Activated CD8-positive, alpha-beta T cell treated with anti-CD3 and anti-CD28 coated beads, Interleukin-2, amount 10 ng/mL, durations not matched to agents 7 days and 5 days (primary cell): ENCODE measurements around the gene BRD7. TPM values are rescaled to one million over a fixed set of nuclear protein-coding genes. Genes with fewer than 3 reads are reported as not detected.

Experiments
- ATAC-seq: fragments of 150-1000 bp; cut with Tn5 transposase; one replicate; pipeline ENCODE4 v1.10.0; 2021; ENCODE audit warnings: moderate library complexity
- CTCF ChIA-PET: fragments of 350-600 bp; sonication (Branson Sonifier 250); formaldehyde crosslinking; loops from one replicate; lab custom pipeline; 2021; ENCODE audit warnings: antibody characterized with exemption; lab: Charles Lee
- POLR2A ChIA-PET: fragments of 350-600 bp; sonication (Branson Sonifier 250); formaldehyde crosslinking; loops from one replicate; lab custom pipeline; 2021; ENCODE audit warnings: antibody characterized with exemption; lab: Charles Lee
- DNase-seq: peaks from one replicate; pipeline ENCODE4 v3.0.0-alpha.2; 2020
- H3K27ac Mint-ChIP-seq: one replicate; pipeline ENCODE4 v1.8.0; 2021; ENCODE audit warnings: mild to moderate bottlenecking, mixed read lengths
- H3K27me3 Mint-ChIP-seq: one replicate; pipeline ENCODE4 v1.8.0; 2021; ENCODE audit warnings: low read depth, mixed read lengths
- H3K36me3 Mint-ChIP-seq: one replicate; pipeline ENCODE4 v1.8.0; 2021; ENCODE audit warnings: low read depth, mixed read lengths
- H3K4me1 Mint-ChIP-seq: one replicate; pipeline ENCODE4 v1.8.0; 2021; ENCODE audit warnings: low read depth, mixed read lengths
- H3K4me3 Mint-ChIP-seq: one replicate; pipeline ENCODE4 v1.8.0; 2021; ENCODE audit warnings: mild to moderate bottlenecking, mixed read lengths
- H3K9me3 Mint-ChIP-seq: one replicate; pipeline ENCODE4 v1.8.0; 2022; ENCODE audit warnings: mixed read lengths; ENCODE audit not compliant: insufficient read depth
- total RNA-seq, 2 experiments: library from RNA; stranded (reverse); gene quantifications; one replicate each; pipeline ENCODE4 v1.2.3, GENCODE V29; 2021

BRD7 gene
- total RNA-seq, 2 experiments from 2014 or later: 88.9 to 90.4 TPM

DNA sequence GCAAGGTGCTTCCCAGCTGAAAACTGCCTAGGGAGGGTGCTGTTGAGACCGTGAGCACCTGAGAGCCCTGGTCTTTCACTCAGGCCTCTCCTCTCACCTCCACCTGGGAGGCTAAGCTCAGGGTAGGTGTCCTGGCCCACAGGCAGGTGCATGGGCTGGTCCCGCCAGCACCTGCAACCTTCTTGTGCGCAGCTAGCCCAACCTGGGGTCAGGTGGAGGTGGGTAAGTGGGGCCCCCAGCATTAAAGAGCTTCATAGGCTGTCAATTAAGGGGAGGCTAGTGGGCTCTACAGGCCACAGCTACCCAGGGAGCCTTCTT is 93.7 kb downstream of the BRD7 start:
- Mint-ChIP-seq H3K4me3 (peak overlapping the region; percentile 79), H3K36me3 (peaks cover 79% of the 10 kb centered on the region), H3K9me3 (no peaks in the 10 kb centered on the region), H3K4me1 (peaks cover 98% of the 10 kb centered on the region), H3K27ac (peak overlapping the region; percentile 98), H3K27me3 (no peaks in the 10 kb centered on the region)
- ChIA-PET CTCF (interaction anchor here (0.9 to 3.4 kb wide), 22 partner anchors 8 to 392 kb away, joined by 3 to 23 read pairs (median 6); partner anchors contain the start of genes ADCY7 and CNEP1R1), POLR2A (interaction anchor here (0.7 to 3.2 kb wide), 17 partner anchors 10 to 408 kb away, joined by 3 to 18 read pairs (median 4); partner anchors contain the start of genes ADCY7, CNEP1R1 and HEATR3)
- ATAC-seq: no peak
- DNase-seq: no peak

DNA sequence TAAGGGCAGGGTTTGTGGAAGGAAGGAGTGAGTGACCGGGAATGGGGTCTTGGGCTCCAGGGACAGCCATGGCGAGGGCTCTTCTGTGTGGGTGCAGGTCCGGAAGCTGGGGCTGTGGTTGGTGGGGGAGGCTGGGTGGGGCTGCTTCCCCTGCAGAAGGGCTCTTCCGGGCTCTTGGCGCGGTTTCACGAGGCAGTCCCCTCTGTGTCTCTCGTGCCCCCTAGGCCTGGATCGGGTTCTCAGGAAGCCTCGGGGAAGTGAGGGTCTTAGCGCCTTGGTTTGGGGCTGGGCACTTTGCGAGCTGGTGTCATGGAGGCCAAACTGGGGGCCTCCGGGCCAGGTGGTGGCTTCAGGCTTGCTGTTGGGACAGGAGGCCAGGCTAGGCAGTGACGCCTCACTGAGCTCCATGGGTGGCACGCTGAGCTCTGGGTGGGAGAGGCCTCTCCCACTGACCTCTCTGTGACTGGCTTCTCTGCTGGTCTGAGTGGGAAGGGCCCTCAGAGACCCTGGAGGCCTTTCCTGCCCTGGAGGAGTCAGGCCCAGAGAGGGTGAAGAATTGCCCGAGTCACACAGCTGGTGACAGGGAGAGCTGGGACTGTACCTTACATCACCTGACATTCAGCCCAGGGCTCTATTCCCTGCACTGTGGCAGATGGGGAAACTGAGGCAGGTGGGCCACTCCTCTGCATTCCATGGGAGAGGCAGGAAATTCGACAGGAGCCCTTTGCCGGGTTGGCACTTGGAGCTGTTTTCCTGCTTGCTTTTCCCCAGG is 94.3 kb downstream of the BRD7 start:
- no peaks in the 10 kb centered on the region for H3K27me3 Mint-ChIP-seq
- peaks cover 78% of the 10 kb centered on the region for H3K36me3 Mint-ChIP-seq
- peaks cover 98% of the 10 kb centered on the region for H3K4me1 Mint-ChIP-seq
- CTCF ChIA-PET: interaction anchor here (0.9 to 3.4 kb wide), 24 partner anchors 8 to 393 kb away, joined by 3 to 23 read pairs (median 6); partner anchors contain the start of genes ADCY7 and CNEP1R1
- POLR2A ChIA-PET: interaction anchor here (0.7 to 3.2 kb wide), 21 partner anchors 8 to 409 kb away, joined by 3 to 18 read pairs (median 3); partner anchors contain the start of genes ADCY7 and HEATR3
- H3K4me3 Mint-ChIP-seq: peak overlapping the region; percentile 79
- DNase-seq (peak; percentile 75), ATAC-seq (peak; percentile 65)
- peak overlapping the region; percentile 98 for H3K27ac Mint-ChIP-seq
- no peaks in the 10 kb centered on the region for H3K9me3 Mint-ChIP-seq

DNA sequence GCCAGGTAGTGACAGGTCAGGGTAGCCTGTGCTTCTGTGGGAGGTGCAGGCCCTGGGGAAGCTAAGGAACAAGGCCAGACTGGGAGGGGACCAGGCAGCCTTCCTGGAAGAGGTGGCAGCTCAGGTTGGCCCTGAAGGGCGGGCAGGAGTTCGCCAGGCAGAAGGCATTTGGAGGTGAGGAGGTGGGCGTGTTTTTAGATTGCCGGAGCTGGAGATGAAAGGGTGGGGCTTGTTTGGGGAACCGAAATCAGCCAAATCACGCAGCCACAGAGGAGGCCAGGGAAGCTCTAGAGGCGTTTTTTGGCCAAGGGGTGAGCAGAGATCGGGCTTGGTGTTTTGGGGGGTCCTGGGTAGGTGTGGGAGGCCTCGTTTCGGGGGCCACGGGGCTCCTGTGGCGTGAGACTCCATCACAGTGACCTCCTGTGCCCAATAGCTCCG is 94.9 kb downstream of the BRD7 start:
- POLR2A ChIA-PET: interaction anchor here (0.7 to 3.2 kb wide), 14 partner anchors 9 to 208 kb away, joined by 3 to 18 read pairs (median 3); partner anchors contain the start of genes ADCY7 and HEATR3
- ATAC-seq (peak; percentile 46), DNase-seq (peak; percentile 68)
- H3K27me3 Mint-ChIP-seq: no peaks in the 10 kb centered on the region
- peak overlapping the region; percentile 98 for H3K27ac Mint-ChIP-seq
- H3K4me1 Mint-ChIP-seq: peaks cover 98% of the 10 kb centered on the region
- H3K36me3 Mint-ChIP-seq: peaks cover 78% of the 10 kb centered on the region
- H3K4me3 Mint-ChIP-seq: peak overlapping the region; percentile 79
- no peaks in the 10 kb centered on the region for H3K9me3 Mint-ChIP-seq
- CTCF ChIA-PET: interaction anchor here (0.7 to 3.4 kb wide), 17 partner anchors 8 to 393 kb away, joined by 3 to 23 read pairs (median 6); partner anchors contain the start of genes ADCY7 and CNEP1R1

DNA sequence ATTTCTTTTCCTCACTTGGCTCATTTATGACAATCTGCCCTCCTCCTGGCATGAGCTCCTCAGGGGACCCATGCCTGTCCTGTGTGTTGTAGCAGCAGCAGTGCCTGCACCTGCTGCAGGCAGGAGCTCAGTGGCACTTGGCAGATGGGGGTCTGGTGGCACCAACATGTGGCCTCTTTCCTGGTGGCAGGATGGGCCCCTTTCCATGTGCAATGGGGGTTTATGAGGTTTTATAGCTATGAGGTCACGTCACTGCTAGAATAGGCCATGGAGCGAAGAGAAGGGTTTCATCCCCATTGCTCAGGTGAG is 95.5 kb downstream of the BRD7 start:
- no peak for DNase-seq
- H3K27ac Mint-ChIP-seq: peak overlapping the region; percentile 98
- CTCF ChIA-PET: interaction anchor here (0.7 to 3.4 kb wide), 15 partner anchors 7 to 394 kb away, joined by 3 to 23 read pairs (median 6); partner anchors contain the start of genes ADCY7 and CNEP1R1

DNA sequence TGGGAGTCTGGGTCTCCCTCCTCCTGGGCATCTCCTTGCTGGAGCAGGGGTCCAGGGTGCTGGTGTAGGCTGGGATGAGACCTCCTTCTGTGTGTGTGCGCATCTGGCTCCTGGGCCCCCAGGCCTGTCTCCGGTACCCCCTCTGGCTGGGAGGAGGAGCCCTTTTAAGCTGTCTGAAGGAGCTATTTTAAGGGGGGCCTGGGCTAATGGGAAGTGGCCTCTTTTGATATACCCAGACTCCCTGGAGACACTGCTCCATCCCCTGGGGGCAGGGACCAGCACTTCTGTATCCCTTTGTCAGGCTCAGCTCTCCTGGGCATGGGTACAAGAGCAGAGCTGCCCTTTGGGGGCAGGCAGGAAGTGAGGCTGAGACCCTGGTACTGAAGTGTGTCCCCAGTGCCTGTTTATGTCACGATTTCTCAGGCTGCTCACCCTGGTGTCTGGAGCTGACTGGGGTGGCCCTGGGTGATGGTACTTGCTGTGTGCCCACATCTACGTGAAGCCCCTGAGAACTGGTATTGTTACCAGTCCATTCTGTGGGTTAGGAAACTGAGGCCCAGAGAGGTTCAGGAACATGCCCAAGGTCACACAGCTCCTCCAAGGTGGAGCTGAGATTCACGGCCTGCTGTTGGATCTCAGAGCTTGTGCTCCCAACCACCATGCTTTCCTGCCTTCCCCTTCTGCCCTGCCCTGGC is 96.0 kb downstream of the BRD7 start:
- DNase-seq (no peak), ATAC-seq (no peak)
- Mint-ChIP-seq H3K9me3 (no peaks in the 10 kb centered on the region), H3K27ac (peak overlapping the region; percentile 98), H3K4me1 (peaks cover 96% of the 10 kb centered on the region), H3K36me3 (peaks cover 74% of the 10 kb centered on the region), H3K27me3 (no peaks in the 10 kb centered on the region), H3K4me3 (peak overlapping the region; percentile 79)
- POLR2A ChIA-PET: interaction anchor here (0.6 to 3.2 kb wide), 7 partner anchors 8 to 1917 kb away, joined by 3 to 17 read pairs (median 4); no protein-coding TSS in a partner anchor
- CTCF ChIA-PET: interaction anchor here (0.8 to 3.4 kb wide), 11 partner anchors 9 to 394 kb away, joined by 3 to 23 read pairs (median 5); partner anchors contain the start of gene CNEP1R1

More for the DNA sequence above, 95.5 kb downstream of the BRD7 start:
- POLR2A ChIA-PET: interaction anchor here (0.7 to 3.2 kb wide), 8 partner anchors 8 to 66 kb away, joined by 3 to 17 read pairs (median 4); no protein-coding TSS in a partner anchor
- Mint-ChIP-seq H3K27me3 (no peaks in the 10 kb centered on the region), H3K9me3 (no peaks in the 10 kb centered on the region), H3K4me3 (peak overlapping the region; percentile 79), H3K36me3 (peaks cover 76% of the 10 kb centered on the region), H3K4me1 (peaks cover 98% of the 10 kb centered on the region)
- ATAC-seq: no peak

DNA sequence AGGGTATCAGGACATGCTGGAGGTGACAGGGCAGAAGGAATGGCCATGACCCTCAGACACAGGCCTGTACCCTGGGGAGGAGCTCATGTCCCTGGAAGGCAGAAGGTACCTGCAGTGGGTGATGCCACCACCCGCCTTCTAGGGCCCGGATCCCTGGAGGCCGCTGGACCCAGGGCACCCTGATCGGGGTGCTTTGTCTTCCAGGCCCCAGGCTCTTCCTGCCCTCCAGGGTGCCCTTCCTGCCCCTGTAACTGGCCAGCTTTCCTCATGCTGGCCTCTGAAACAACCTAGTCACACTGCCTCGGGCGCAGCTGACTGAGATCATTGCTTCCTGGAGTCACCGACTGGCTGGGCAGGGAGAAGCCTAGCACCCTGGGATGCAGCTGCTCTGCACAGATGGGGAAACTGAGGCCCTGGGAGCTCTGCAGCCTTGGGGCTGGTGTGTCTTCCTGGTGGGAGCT is 96.6 kb downstream of the BRD7 start:
- no peak for DNase-seq
- no peaks in the 10 kb centered on the region for H3K27me3 Mint-ChIP-seq
- ChIA-PET POLR2A (interaction anchor here (0.6 kb wide), 1 partner anchor 1916 kb away, joined by 3 read pairs; no protein-coding TSS in a partner anchor), CTCF (interaction anchor here (1.7 kb wide), 1 partner anchor 10 kb away, joined by 5 read pairs; no protein-coding TSS in a partner anchor)
- ATAC-seq: no peak
- H3K9me3 Mint-ChIP-seq: no peaks in the 10 kb centered on the region
- peaks cover 89% of the 10 kb centered on the region for H3K4me1 Mint-ChIP-seq
- H3K4me3 Mint-ChIP-seq: peak overlapping the region; percentile 18
- peaks cover 75% of the 10 kb centered on the region for H3K36me3 Mint-ChIP-seq
- H3K27ac Mint-ChIP-seq: peak overlapping the region; percentile 98

DNA sequence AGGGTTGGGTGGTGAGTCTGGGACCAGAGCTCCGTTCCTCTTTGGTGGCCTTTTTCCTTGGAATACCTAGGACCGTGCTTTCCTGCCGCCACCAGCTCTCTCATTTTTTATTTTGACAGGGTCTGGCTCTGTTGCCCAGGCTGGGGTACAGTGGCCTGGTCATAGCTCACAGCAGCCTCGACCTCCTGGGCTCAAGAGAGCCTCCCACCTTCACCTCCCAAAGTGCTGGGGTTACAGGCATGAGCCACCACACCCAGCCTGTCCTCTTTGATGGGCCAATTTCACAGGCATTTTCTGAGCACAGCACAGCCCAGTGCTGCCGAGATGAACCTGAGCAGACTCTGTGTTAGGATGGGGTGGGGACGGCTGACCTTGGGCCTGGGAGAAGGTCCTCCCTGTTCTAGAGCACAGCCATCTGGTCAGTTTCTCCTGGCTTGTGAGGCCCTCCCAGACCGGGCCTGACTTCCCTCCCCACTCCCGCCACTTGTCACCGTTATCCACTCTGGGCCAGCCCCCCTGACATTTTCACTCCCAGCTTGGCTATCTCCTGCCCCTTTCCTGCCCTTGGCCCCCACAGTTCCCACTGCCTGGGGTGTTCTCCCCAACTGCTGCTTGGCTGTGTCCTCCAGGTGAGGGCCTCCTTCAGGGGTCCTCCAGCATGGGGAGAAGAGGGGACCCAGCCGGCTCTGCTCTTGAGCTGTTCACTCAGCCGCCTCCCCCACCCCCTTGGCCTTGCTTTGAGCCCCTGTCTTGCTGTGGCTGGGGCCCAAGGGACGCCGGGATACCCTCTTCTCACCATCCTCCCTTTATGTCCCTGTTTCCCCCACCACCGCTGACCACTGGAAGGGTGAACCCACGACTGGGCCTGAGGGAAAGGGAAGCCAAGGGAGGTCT is 97.4 kb downstream of the BRD7 start:
- H3K9me3 Mint-ChIP-seq: no peaks in the 10 kb centered on the region
- ChIA-PET POLR2A (no interaction called here), CTCF (interaction anchor here (1.7 kb wide), 1 partner anchor 11 kb away, joined by 5 read pairs; no protein-coding TSS in a partner anchor)
- H3K36me3 Mint-ChIP-seq: peaks cover 72% of the 10 kb centered on the region
- peaks cover 82% of the 10 kb centered on the region for H3K4me1 Mint-ChIP-seq
- no peak for DNase-seq
- peak overlapping the region; percentile 98 for H3K27ac Mint-ChIP-seq
- no peaks in the 10 kb centered on the region for H3K27me3 Mint-ChIP-seq
- no peak for ATAC-seq
- H3K4me3 Mint-ChIP-seq: peak overlapping the region; percentile 22

DNA sequence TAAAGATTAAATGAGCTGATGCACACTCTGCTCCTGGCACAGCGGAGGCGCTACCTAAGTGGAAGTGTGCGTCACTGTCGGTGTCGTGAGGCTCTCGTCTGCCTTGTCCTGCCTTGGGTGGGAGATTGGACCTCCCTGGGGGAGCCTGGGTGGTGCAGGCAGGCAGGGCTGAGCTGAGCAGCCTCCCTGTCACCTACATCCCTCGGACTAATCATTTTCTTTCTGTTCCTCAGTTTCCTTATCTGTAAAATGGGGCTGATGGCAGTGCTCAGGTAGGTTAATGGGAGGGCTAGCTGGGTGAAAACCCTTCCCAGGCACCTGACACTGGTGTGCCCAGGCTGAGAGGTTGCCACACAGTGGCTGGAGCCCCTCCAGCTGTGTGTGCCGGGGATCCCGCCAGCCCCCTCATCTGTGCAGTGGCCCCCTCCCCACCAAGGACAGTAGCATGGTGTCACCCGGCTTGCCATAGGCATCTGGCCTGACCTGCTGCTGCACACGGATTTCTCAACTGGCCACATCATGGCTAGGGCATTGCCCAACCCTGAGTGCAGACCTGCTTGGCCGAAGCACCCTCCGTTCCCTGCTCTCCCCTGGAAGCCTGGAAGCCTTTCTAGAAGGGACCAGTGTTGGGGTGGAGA is 98.2 kb downstream of the BRD7 start:
- Mint-ChIP-seq H3K36me3 (peaks cover 67% of the 10 kb centered on the region), H3K4me1 (peaks cover 83% of the 10 kb centered on the region), H3K27ac (peak overlapping the region; percentile 98), H3K9me3 (no peaks in the 10 kb centered on the region), H3K4me3 (peak overlapping the region; percentile 22), H3K27me3 (no peaks in the 10 kb centered on the region)
- CTCF ChIA-PET: interaction anchor here (1.3 kb wide), 1 partner anchor 57 kb away, joined by 4 read pairs; no protein-coding TSS in a partner anchor
- no peak for DNase-seq
- POLR2A ChIA-PET: no interaction called here
- no peak for ATAC-seq

DNA sequence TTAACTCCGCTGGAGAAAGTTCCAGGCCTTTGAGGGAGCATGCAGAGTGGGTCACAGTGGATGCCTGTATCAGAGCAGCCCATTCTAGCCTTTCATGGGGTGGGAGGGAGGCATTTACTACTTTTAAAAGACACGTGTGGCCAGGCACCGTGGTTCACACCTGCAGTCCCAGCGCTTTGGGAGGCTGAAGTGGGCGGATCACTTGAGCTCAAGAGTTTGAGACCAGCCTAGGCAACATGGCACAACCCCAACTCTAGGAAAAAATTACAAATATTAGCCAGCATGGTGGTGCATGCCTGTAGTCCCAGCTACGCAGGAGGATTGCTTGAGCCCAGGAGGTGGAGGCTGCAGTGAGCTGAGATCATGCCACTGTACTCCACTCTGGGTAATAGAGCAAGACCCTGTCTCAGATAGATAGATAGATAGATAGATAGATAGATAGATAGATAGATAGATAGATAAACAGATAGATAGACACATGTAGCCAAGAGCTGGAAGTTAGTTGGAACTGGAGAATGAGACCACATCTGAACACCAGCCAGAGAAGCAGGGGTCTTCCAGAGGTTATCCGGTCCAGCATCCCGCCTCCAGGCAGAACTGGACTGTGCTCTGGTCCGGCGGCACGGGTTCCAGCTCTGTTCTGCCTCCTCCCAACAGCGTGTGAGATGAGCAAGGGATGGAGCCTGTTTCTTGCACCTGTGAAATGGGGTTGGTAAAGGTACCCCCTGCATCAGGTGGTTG is 98.8 kb downstream of the BRD7 start:
- POLR2A ChIA-PET: no interaction called here
- no peaks in the 10 kb centered on the region for H3K27me3 Mint-ChIP-seq
- no peak for ATAC-seq
- peaks cover 83% of the 10 kb centered on the region for H3K4me1 Mint-ChIP-seq
- H3K27ac Mint-ChIP-seq: peak overlapping the region; percentile 87
- no peaks in the 10 kb centered on the region for H3K9me3 Mint-ChIP-seq
- H3K4me3 Mint-ChIP-seq: peak overlapping the region; percentile 98
- CTCF ChIA-PET: interaction anchor here (1.3 kb wide), 1 partner anchor 56 kb away, joined by 4 read pairs; no protein-coding TSS in a partner anchor
- DNase-seq: no peak
- peaks cover 63% of the 10 kb centered on the region for H3K36me3 Mint-ChIP-seq
